Fibroblast of lung (primary cell): ENCODE results near the gene CRISP3. TPM values are rescaled to one million over a fixed set of nuclear protein-coding genes. Genes with fewer than 3 reads are reported as not detected.

Source experiments
- DNase-seq, 2 donors: peaks; one replicate each; pipeline versions ENCODE4 v3.0.0 to v3.0.0-alpha.2; 2010; ENCODE audit warnings: low read depth in 2 of 2
- H2AFZ ChIP-seq: 2 replicates; pipeline ENCODE4 v1.5.1; 2012; ENCODE audit warnings: low read length, control low read depth, inconsistent platforms
- H3K27ac ChIP-seq: 2 replicates; pipeline ENCODE4 v1.5.1; 2011; ENCODE audit warnings: low read length, control low read depth; ENCODE audit not compliant: insufficient read depth
- H3K27me3 ChIP-seq: 2 replicates; pipeline ENCODE4 v1.5.1; 2011; ENCODE audit warnings: mild to moderate bottlenecking, low read length; ENCODE audit not compliant: control insufficient read depth, insufficient read depth
- H3K36me3 ChIP-seq: 2 replicates; pipeline ENCODE4 v1.5.1; 2011; ENCODE audit warnings: low read length; ENCODE audit not compliant: control insufficient read depth, insufficient read depth
- H3K4me1 ChIP-seq: 2 replicates; pipeline ENCODE4 v1.5.1; 2011; ENCODE audit warnings: low read length; ENCODE audit not compliant: control insufficient read depth, insufficient read depth; ENCODE audit errors: extremely low read depth
- H3K4me2 ChIP-seq: 2 replicates; pipeline ENCODE4 v1.5.1; 2011; ENCODE audit warnings: low read length, control low read depth; ENCODE audit not compliant: insufficient read depth; ENCODE audit errors: extremely low read depth
- H3K4me3 ChIP-seq, 4 experiments: fragments of 200-600 bp in 1 of 4; sonication (generic) in 1 of 4; replicated peaks in 1 of 4; 2 replicates each; pipeline ENCODE4 v1.5.1; 2011 to 2016; ENCODE audit warnings: low read length in 4 of 4, low read depth in 3 of 4, mild to moderate bottlenecking in 3 of 4, control low read depth in 2 of 4, inconsistent platforms in 1 of 4, mixed read lengths in 1 of 4; ENCODE audit not compliant: insufficient read depth in 1 of 4; ENCODE audit errors: control extremely low read depth in 1 of 4
- H3K79me2 ChIP-seq: 2 replicates; pipeline ENCODE4 v1.5.1; 2012; ENCODE audit warnings: mild to moderate bottlenecking, low read length, inconsistent platforms; ENCODE audit not compliant: control insufficient read depth, insufficient read depth
- H3K9ac ChIP-seq: 2 replicates; pipeline ENCODE4 v1.5.1; 2011; ENCODE audit warnings: mild to moderate bottlenecking, low read length, control low read depth; ENCODE audit not compliant: insufficient read depth
- H3K9me3 ChIP-seq: 2 replicates; pipeline ENCODE4 v1.5.1; 2012; ENCODE audit warnings: low read depth, low read length; ENCODE audit not compliant: control insufficient read depth, insufficient read depth
- H4K20me1 ChIP-seq: 2 replicates; pipeline ENCODE4 v1.5.1; 2011; ENCODE audit warnings: low read length; ENCODE audit not compliant: control insufficient read depth, insufficient read depth; ENCODE audit errors: extremely low read depth
- EZH2 ChIP-seq: IDR thresholded peaks from 2 replicates; pipeline ENCODE4 v1.5.1; 2012; ENCODE audit warnings: low read length, control low read depth, mild to moderate bottlenecking; ENCODE audit errors: missing control alignments
- polyA plus RNA-seq, 2 donors: library from polyadenylated mRNA; depleted of rRNA in 1 of 2; stranded (reverse) in 1 of 2; unstranded in 1 of 2; fragments of >200 nt; gene quantifications; 2 replicates each; pipeline ENCODE4 v1.2.1, GENCODE V29; 2011 to 2012; ENCODE audit warnings: missing spikeins in 1 of 2
- total RNA-seq: library from RNA; depleted of rRNA; stranded (reverse); fragments of >200 nt; gene quantifications from 2 replicates; pipeline ENCODE4 v1.2.1, GENCODE V29; 2014
- TF ChIP-seq, protein P1 (sequence below), 2 donors: IDR thresholded peaks in 1 of 2; conservative IDR thresholded peaks in 1 of 2; 1 replicate in 1 of 2; 2 replicates in 1 of 2; pipeline ENCODE4 v1.5.1; 2011 to 2012; ENCODE audit warnings: low read length in 2 of 2, control low read depth in 1 of 2, inconsistent platforms in 1 of 2, low read depth in 1 of 2, mild to moderate bottlenecking in 1 of 2

The CRISP3 gene
- total and polyA plus RNA-seq, 2 donors (not counting 1 experiment from before 2014, with no cell fraction given): not detected

GRCh38 chr6:49721297-49721696 lies 22.9 kb downstream of the CRISP3 start:
- H2AFZ ChIP-seq: no peak overlapping the region
- H3K4me2 ChIP-seq: no peak overlapping the region
- no peak for DNase-seq
- H3K79me2 ChIP-seq: no peaks in the 10 kb centered on the region
- no peaks in the 10 kb centered on the region for H3K9me3 ChIP-seq
- H3K27ac ChIP-seq: no peak overlapping the region
- no peak overlapping the region for H3K9ac ChIP-seq
- no peaks in the 10 kb centered on the region for H4K20me1 ChIP-seq
- H3K4me3 ChIP-seq: no peak overlapping the region
- H3K36me3 ChIP-seq: no peaks in the 10 kb centered on the region
- no peaks in the 10 kb centered on the region for H3K27me3 ChIP-seq
- H3K4me1 ChIP-seq: no peaks in the 10 kb centered on the region
- TF ChIP-seq, protein P1, sequence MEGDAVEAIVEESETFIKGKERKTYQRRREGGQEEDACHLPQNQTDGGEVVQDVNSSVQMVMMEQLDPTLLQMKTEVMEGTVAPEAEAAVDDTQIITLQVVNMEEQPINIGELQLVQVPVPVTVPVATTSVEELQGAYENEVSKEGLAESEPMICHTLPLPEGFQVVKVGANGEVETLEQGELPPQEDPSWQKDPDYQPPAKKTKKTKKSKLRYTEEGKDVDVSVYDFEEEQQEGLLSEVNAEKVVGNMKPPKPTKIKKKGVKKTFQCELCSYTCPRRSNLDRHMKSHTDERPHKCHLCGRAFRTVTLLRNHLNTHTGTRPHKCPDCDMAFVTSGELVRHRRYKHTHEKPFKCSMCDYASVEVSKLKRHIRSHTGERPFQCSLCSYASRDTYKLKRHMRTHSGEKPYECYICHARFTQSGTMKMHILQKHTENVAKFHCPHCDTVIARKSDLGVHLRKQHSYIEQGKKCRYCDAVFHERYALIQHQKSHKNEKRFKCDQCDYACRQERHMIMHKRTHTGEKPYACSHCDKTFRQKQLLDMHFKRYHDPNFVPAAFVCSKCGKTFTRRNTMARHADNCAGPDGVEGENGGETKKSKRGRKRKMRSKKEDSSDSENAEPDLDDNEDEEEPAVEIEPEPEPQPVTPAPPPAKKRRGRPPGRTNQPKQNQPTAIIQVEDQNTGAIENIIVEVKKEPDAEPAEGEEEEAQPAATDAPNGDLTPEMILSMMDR (conservative IDR thresholded peaks at IDR 0.05 in 1 of 2, IDR thresholded peaks at IDR 0.05 in 1 of 2; ENCODE audit: low read depth in 1 of 2, low read length in 2 of 2): no peak
- no peak for TF ChIP-seq EZH2

- H2AFZ ChIP-seq: no peak overlapping the region
- H3K79me2 ChIP-seq: no peaks in the 10 kb centered on the region
- no peaks in the 10 kb centered on the region for H3K27me3 ChIP-seq
- H3K4me3 ChIP-seq: no peak overlapping the region
- no peak overlapping the region for H3K27ac ChIP-seq
- H4K20me1 ChIP-seq: no peaks in the 10 kb centered on the region
- H3K36me3 ChIP-seq: no peaks in the 10 kb centered on the region
- H3K9ac ChIP-seq: no peak overlapping the region
- no peak for DNase-seq
- H3K4me1 ChIP-seq: no peaks in the 10 kb centered on the region
- no peak overlapping the region for H3K4me2 ChIP-seq
- no peak for TF ChIP-seq EZH2
- TF ChIP-seq, protein P1 (conservative IDR thresholded peaks at IDR 0.05 in 1 of 2, IDR thresholded peaks at IDR 0.05 in 1 of 2; ENCODE audit: low read depth in 1 of 2, low read length in 2 of 2): no peak
- no peaks in the 10 kb centered on the region for H3K9me3 ChIP-seq
Measured at GRCh38 chr6:49720372-49720771, 23.8 kb downstream of the CRISP3 start.

GRCh38 chr6:49713346-49713745 lies 30.8 kb downstream of the CRISP3 start, which contains the start of gene CRISP2:
Gene CRISP2 (minus strand): TSS chr6:49713543. CDS start chr6:49709196, 4,347 bp downstream.
- Histone ChIP-seq H3K4me2 (no peak within 1 kb of the TSS), H2AFZ (no peak within 1 kb of the TSS)

More at GRCh38 chr6:49713346-49713745, 30.8 kb downstream of the CRISP3 start, which contains the start of gene CRISP2:
- TF ChIP-seq, protein P1 (conservative IDR thresholded peaks at IDR 0.05 in 1 of 2, IDR thresholded peaks at IDR 0.05 in 1 of 2; ENCODE audit: low read depth in 1 of 2, low read length in 2 of 2): no peak
- TF ChIP-seq EZH2: no peak
- no peaks in the 10 kb centered on the region for H3K79me2 ChIP-seq
- H3K4me1 ChIP-seq: no peaks in the 10 kb centered on the region
- DNase-seq: no peak
- no peak within 1 kb of the TSS for H3K9ac ChIP-seq
- no peak within 1 kb of the TSS for H3K27ac ChIP-seq
- H3K36me3 ChIP-seq: no peaks in the 10 kb centered on the region
- no peaks in the 10 kb centered on the region for H3K9me3 ChIP-seq
- H4K20me1 ChIP-seq: no peaks in the 10 kb centered on the region
- no peak within 1 kb of the TSS for H3K4me3 ChIP-seq
- no peaks in the 10 kb centered on the region for H3K27me3 ChIP-seq
